H1 (cell line): ENCODE measurements around the gene GALNT15. TPM values are rescaled to one million over a fixed set of nuclear protein-coding genes. Genes with fewer than 3 reads are reported as not detected.

Experiments used
- CTCF ChIA-PET: fragments of 300-600 bp; sonication (Branson Sonifier 250); formaldehyde crosslinking; loops from one replicate; lab custom pipeline; 2021; ENCODE audit not compliant: partially characterized antibody; lab: Charles Lee
- POLR2A ChIA-PET: fragments of 300-600 bp; sonication (Branson Sonifier 250); formaldehyde crosslinking; loops from one replicate; lab custom pipeline; 2021; ENCODE audit warnings: inconsistent platforms; ENCODE audit not compliant: partially characterized antibody; lab: Charles Lee
- DNase-seq, 2 experiments: peaks; one replicate each; pipeline versions ENCODE4 v3.0.0 to v3.0.0-alpha.2; 2010 to 2022; ENCODE audit warnings: low spot score in 2 of 2, low read depth in 1 of 2, mixed read lengths in 1 of 2
- FAIRE-seq: peaks from 2 replicates; lab custom pipeline; 2011; peaks lifted over from hg19 to GRCh38; lab: Jason Lieb, UNC
- H2AFZ ChIP-seq: 2 replicates; pipeline ENCODE4 v1.8.1; 2012; ENCODE audit warnings: low read length, inconsistent platforms
- H2AK5ac ChIP-seq: 2 replicates; pipeline ENCODE4 v1.6.1; 2013; ENCODE audit warnings: low read depth, low read length
- H2BK120ac ChIP-seq: replicated peaks from 2 replicates; pipeline ENCODE3; 2013; ENCODE audit warnings: low read depth, low read length, inconsistent platforms
- H2BK12ac ChIP-seq: 2 replicates; pipeline ENCODE4 v1.6.1; 2013; ENCODE audit warnings: low read depth, low read length
- H2BK15ac ChIP-seq: 2 replicates; pipeline ENCODE4 v1.6.1; 2013; ENCODE audit warnings: low read length
- H2BK20ac ChIP-seq: 2 replicates; pipeline ENCODE4 v1.6.1; 2013; ENCODE audit warnings: low read length
- H2BK5ac ChIP-seq: 2 replicates; pipeline ENCODE4 v1.6.1; 2013; ENCODE audit warnings: low read depth, low read length
- H3K14ac ChIP-seq: 2 replicates; pipeline ENCODE4 v1.6.1; 2013; ENCODE audit warnings: inconsistent platforms; ENCODE audit not compliant: insufficient read length
- H3K18ac ChIP-seq: 2 replicates; pipeline ENCODE4 v1.6.1; 2013; ENCODE audit warnings: low read length; ENCODE audit errors: extremely low read depth
- H3K23ac ChIP-seq: 2 replicates; pipeline ENCODE4 v1.6.1; 2013; ENCODE audit warnings: inconsistent platforms; ENCODE audit not compliant: insufficient read length
- H3K23me2 ChIP-seq: 2 replicates; pipeline ENCODE4 v1.6.1; 2013; ENCODE audit warnings: low read depth, low read length
- H3K27ac ChIP-seq: 2 replicates; pipeline ENCODE4 v1.6.1; 2011; ENCODE audit warnings: low read depth, low read length, inconsistent platforms
- H3K27me3 ChIP-seq, 4 experiments: replicated peaks in 1 of 4; 1 replicate in 1 of 4; 2 replicates in 3 of 4; pipeline versions ENCODE4 v1.6.1 to v1.8.1; 2011 to 2013; ENCODE audit warnings: low read length in 3 of 4, mild to moderate bottlenecking in 3 of 4, inconsistent platforms in 2 of 4, mixed read lengths in 2 of 4, moderate library complexity in 1 of 4; ENCODE audit not compliant: control insufficient read depth in 3 of 4, insufficient read depth in 3 of 4; ENCODE audit errors: extremely low read depth in 1 of 4
- H3K36me3 ChIP-seq, 4 experiments: 2 replicates each; pipeline versions ENCODE4 v1.6.1 to v1.8.1; 2011 to 2013; ENCODE audit warnings: mild to moderate bottlenecking in 4 of 4, low read length in 3 of 4, moderate library complexity in 2 of 4, control low read depth in 1 of 4, inconsistent platforms in 1 of 4; ENCODE audit not compliant: insufficient read depth in 4 of 4, control insufficient read depth in 2 of 4
- H3K4ac ChIP-seq: replicated peaks from 2 replicates; pipeline ENCODE3; 2013; ENCODE audit warnings: low read length, low read depth, mixed read lengths, inconsistent platforms; ENCODE audit not compliant: insufficient read length
- H3K4me1 ChIP-seq, 4 experiments: replicated peaks in 1 of 4; 1 replicate in 1 of 4; 2 replicates in 3 of 4; pipeline versions ENCODE4 v1.6.1 to v1.8.1; 2011 to 2013; ENCODE audit warnings: low read length in 3 of 4, inconsistent platforms in 2 of 4, mixed read lengths in 1 of 4; ENCODE audit not compliant: insufficient read depth in 4 of 4, control insufficient read depth in 3 of 4
- H3K4me2 ChIP-seq, 2 experiments: 2 replicates each; pipeline versions ENCODE4 v1.6.1 to v1.8.1; 2011 to 2013; ENCODE audit warnings: low read depth in 2 of 2, low read length in 2 of 2, control low read depth in 1 of 2, inconsistent platforms in 1 of 2, mild to moderate bottlenecking in 1 of 2; ENCODE audit not compliant: insufficient read depth in 1 of 2
- H3K4me3 ChIP-seq, 4 experiments: fragments of 200-600, 300-600 bp in 1 of 4; sonication (generic), shearing (Covaris generic), sonication (Bioruptor Twin) in 1 of 4; 2 replicates each; pipeline versions ENCODE4 v1.5.1 to v1.8.1; 2011 to 2016; ENCODE audit warnings: low read length in 4 of 4, low read depth in 3 of 4, control low read depth in 2 of 4, inconsistent platforms in 2 of 4, mild to moderate bottlenecking in 2 of 4, mixed read lengths in 1 of 4, moderate library complexity in 1 of 4; ENCODE audit not compliant: insufficient read depth in 2 of 4; ENCODE audit errors: extremely low read depth in 1 of 4
- H3K56ac ChIP-seq: replicated peaks from 2 replicates; pipeline ENCODE3; 2013; ENCODE audit warnings: low read depth, mild to moderate bottlenecking, mixed read lengths, low read length, inconsistent platforms; ENCODE audit not compliant: insufficient read length
- H3K79me1 ChIP-seq: 2 replicates; pipeline ENCODE4 v1.6.1; 2013; ENCODE audit warnings: low read depth, low read length, control low read depth
- H3K79me2 ChIP-seq, 2 experiments: 2 replicates each; pipeline versions ENCODE4 v1.6.1 to v1.8.1; 2012 to 2013; ENCODE audit warnings: low read length in 2 of 2, mild to moderate bottlenecking in 2 of 2, inconsistent platforms in 1 of 2; ENCODE audit not compliant: insufficient read depth in 2 of 2, control insufficient read depth in 1 of 2
- H3K9ac ChIP-seq, 4 experiments: replicated peaks in 1 of 4; 1 replicate in 1 of 4; 2 replicates in 3 of 4; pipeline versions ENCODE4 v1.6.1 to v1.8.1; 2011 to 2013; ENCODE audit warnings: low read depth in 3 of 4, low read length in 3 of 4, control low read depth in 2 of 4, mild to moderate bottlenecking in 2 of 4, moderate library complexity in 2 of 4, inconsistent platforms in 1 of 4; ENCODE audit errors: extremely low read depth in 1 of 4
- H3K9me3 ChIP-seq, 2 experiments: 2 replicates each; pipeline versions ENCODE4 v1.6.1 to v1.8.1; 2012 to 2013; ENCODE audit warnings: mild to moderate bottlenecking in 2 of 2, moderate library complexity in 2 of 2, control low read depth in 1 of 2, inconsistent platforms in 1 of 2, low read depth in 1 of 2, low read length in 1 of 2, mixed read lengths in 1 of 2; ENCODE audit not compliant: insufficient read depth in 2 of 2
- H4K20me1 ChIP-seq, 2 experiments: replicated peaks in 1 of 2; 2 replicates each; pipeline versions ENCODE3 to v1.8.1; 2011 to 2013; ENCODE audit warnings: inconsistent platforms in 2 of 2, low read length in 2 of 2, mild to moderate bottlenecking in 1 of 2; ENCODE audit not compliant: insufficient read depth in 2 of 2, control insufficient read depth in 1 of 2
- H4K5ac ChIP-seq: 2 replicates; pipeline ENCODE4 v1.6.1; 2013; ENCODE audit warnings: low read length, low read depth, mixed read lengths, inconsistent platforms; ENCODE audit not compliant: insufficient read length
- H4K8ac ChIP-seq: 2 replicates; pipeline ENCODE4 v1.8.0; 2013; ENCODE audit warnings: mild to moderate bottlenecking, moderate library complexity, low read length, inconsistent platforms; ENCODE audit not compliant: insufficient read depth; ENCODE audit errors: extremely low read depth
- H4K91ac ChIP-seq: replicated peaks from 2 replicates; pipeline ENCODE3; 2013; ENCODE audit warnings: low read length, mixed read lengths, inconsistent platforms; ENCODE audit not compliant: insufficient read length
- ATF2 ChIP-seq: IDR thresholded peaks from 2 replicates; pipeline ENCODE4 v1.6.1; 2012; ENCODE audit warnings: low read length, inconsistent platforms
- CBX5 ChIP-seq: fragments of 300-800, 300-1000 bp; sonication (generic); IDR thresholded peaks from 2 replicates; pipeline ENCODE4 v1.7.1; 2016; ENCODE audit warnings: antibody characterized with exemption, low read length, low read depth
- CREB1 ChIP-seq: IDR thresholded peaks from 2 replicates; pipeline ENCODE4 v1.6.1; 2012; ENCODE audit warnings: inconsistent platforms
- FOSL1 ChIP-seq: IDR thresholded peaks from 2 replicates; pipeline ENCODE4 v1.6.1; 2011; ENCODE audit warnings: mild to moderate bottlenecking, low read depth, low read length, moderate library complexity; ENCODE audit not compliant: insufficient read depth
- GABPA ChIP-seq: IDR thresholded peaks from 2 replicates; pipeline ENCODE4 v1.6.1; 2011; ENCODE audit warnings: mild to moderate bottlenecking, low read length, moderate library complexity, borderline replicate concordance; ENCODE audit not compliant: insufficient read depth
- HDAC6 ChIP-seq: IDR thresholded peaks from one replicate; pipeline ENCODE4 v1.7.1; 2012; ENCODE audit warnings: low read depth, mild to moderate bottlenecking, inconsistent platforms, low read length, moderate library complexity
- KDM4A ChIP-seq: IDR thresholded peaks from one replicate; pipeline ENCODE4 v1.7.1; 2012; ENCODE audit warnings: low read depth, mild to moderate bottlenecking, moderate library complexity, low read length, inconsistent platforms; ENCODE audit not compliant: severe bottlenecking
- KDM5A ChIP-seq: fragments of 200-600 bp; IDR thresholded peaks from 2 replicates; pipeline ENCODE4 v1.7.1; 2012; ENCODE audit warnings: mild to moderate bottlenecking, low read length, inconsistent platforms, mixed read lengths
- RBBP5 ChIP-seq: IDR thresholded peaks from 2 replicates; pipeline ENCODE4 v1.7.1; 2012; ENCODE audit warnings: low read depth, mild to moderate bottlenecking, inconsistent platforms, low read length, moderate library complexity, borderline replicate concordance
- SAP30 ChIP-seq: fragments of 300-600 bp; sonication (generic); IDR thresholded peaks from 2 replicates; pipeline ENCODE4 v1.7.1; 2012; ENCODE audit warnings: low read length, moderate library complexity, mild to moderate bottlenecking, inconsistent platforms; ENCODE audit not compliant: insufficient read depth, insufficient replicate concordance
- TCF12 ChIP-seq: IDR thresholded peaks from 2 replicates; pipeline ENCODE4 v1.6.1; 2011; ENCODE audit warnings: low read depth, mild to moderate bottlenecking, low read length
- WGBS, 2 experiments: shearing (Covaris generic) in 1 of 2; methylation state at CpG; one replicate each; pipeline versions ENCODE4 v1.1.6 to v1.1.7; 2013 to 2015; ENCODE audit warnings: low lambda C conversion rate in 2 of 2, mixed read lengths in 2 of 2, inconsistent platforms in 1 of 2, low coverage in 1 of 2, missing lambda C conversion rate in 1 of 2; ENCODE audit not compliant: insufficient replicate concordance in 2 of 2, insufficient coverage in 1 of 2, insufficient read length in 1 of 2; ENCODE audit errors: extremely low coverage in 1 of 2, missing lambda C conversion rate in 1 of 2; 5-methylcytosine and 5-hydroxymethylcytosine counted together
- polyA plus RNA-seq, 7 experiments: library from polyadenylated mRNA; depleted of rRNA in 3 of 7; stranded (reverse) in 5 of 7; unstranded in 2 of 7; fragments of >200 nt in 5 of 7; fragments of 200-250 nt in 2 of 7; gene quantifications; 1 replicate in 5 of 7; 2 replicates in 1 of 7; 4 replicates in 1 of 7; pipeline versions ENCODE4 v1.2.1 to v1.2.3, GENCODE V29; 2011 to 2013; ENCODE audit warnings: missing spikeins in 2 of 7, mixed read lengths in 2 of 7
- total RNA-seq: library from RNA; stranded (reverse); fragmentation: NEBNext Ultra II Directional; extraction: Animal tissue kit (Norgen Biotek cat#: 25700); gene quantifications from 2 replicates; pipeline ENCODE4 v1.2.1, GENCODE V29; 2021

Gene GALNT15
- total and polyA plus RNA-seq, 2 of the 8 experiments (the other 6 are each of a cell fraction or from before 2014, with no cell fraction given) = 0.02 TPM; not detected in 1

GRCh38 chr3:16242177-16242576 lies 67.7 kb downstream of the GALNT15 start:
- H3K4me1 ChIP-seq = no peaks in the 10 kb centered on the region
- no peak overlapping the region for H2BK15ac ChIP-seq
- no peak overlapping the region for H3K9ac ChIP-seq
- no peak overlapping the region for H4K5ac ChIP-seq
- no peak overlapping the region for H4K91ac ChIP-seq
- no peaks in the 10 kb centered on the region for H3K79me1 ChIP-seq
- TF ChIP-seq KDM5A (no peak), CBX5 (no peak), RBBP5 (no peak), KDM4A (no peak), FOSL1 (no peak), ATF2 (no peak), TCF12 (no peak), CREB1 (no peak), HDAC6 (no peak), SAP30 (no peak), GABPA (no peak)
- POLR2A ChIA-PET = no interaction called here
- H4K8ac ChIP-seq = no peak overlapping the region
- WGBS, 2 experiments = 94% methylated on average over 4 of the region's 5 CpGs; no CpG with 5 or more reads in 1 of the 2 experiments
- no peak overlapping the region for H2BK5ac ChIP-seq
- DNase-seq (no peak), FAIRE-seq (no peak)
- H3K4me2 ChIP-seq = no peak overlapping the region
- H2AK5ac ChIP-seq = no peak overlapping the region
- no peak overlapping the region for H3K4ac ChIP-seq
- H2AFZ ChIP-seq = no peak overlapping the region
- no peaks in the 10 kb centered on the region for H4K20me1 ChIP-seq
- no peak overlapping the region for H2BK12ac ChIP-seq
- H3K27me3 ChIP-seq = no peaks in the 10 kb centered on the region
- no peak overlapping the region for H3K14ac ChIP-seq
- no peaks in the 10 kb centered on the region for H3K9me3 ChIP-seq
- no peak overlapping the region for H2BK120ac ChIP-seq
- H3K79me2 ChIP-seq = no peaks in the 10 kb centered on the region
- CTCF ChIA-PET = interaction anchor here (0.9 to 2.9 kb wide), 8 partner anchors 10 to 609 kb away, joined by 3 to 13 read pairs (median 4); no protein-coding TSS in a partner anchor
- H3K4me3 ChIP-seq = no peak overlapping the region
- no peak overlapping the region for H3K18ac ChIP-seq
- H2BK20ac ChIP-seq = no peak overlapping the region
- H3K36me3 ChIP-seq = no peaks in the 10 kb centered on the region
- H3K23me2 ChIP-seq = no peaks in the 10 kb centered on the region
- H3K23ac ChIP-seq = no peak overlapping the region
- no peak overlapping the region for H3K27ac ChIP-seq
- no peak overlapping the region for H3K56ac ChIP-seq
